ENCODE data around the gene ZNF646.

GRCh38 chr16:31085873-31086628 is 11.8 kb downstream of the ZNF646 start:
- TF ChIP-seq CTCF (IDR thresholded peaks at IDR 0.05): no peak
- no peak for TF ChIP-seq POLR2A (IDR thresholded peaks at IDR 0.05)
